Measurements from ENCODE around the gene KCNIP4. TPM values are rescaled to one million over a fixed set of nuclear protein-coding genes. Genes with fewer than 3 reads are reported as not detected.

Gene KCNIP4
- total RNA-seq, 4 donors from 2014 or later, result not detected

GRCh38 chr4:21555083-21555482, 393.5 kb downstream of the KCNIP4 start:
- no peaks in the 10 kb centered on the region for H3K9me3 ChIP-seq
- WGBS, 2 donors, result 50 to 72% methylated on average over 3 of the region's 3 CpGs
- no peak overlapping the region for H3K4me3 ChIP-seq
- H3K36me3 ChIP-seq, result no peaks in the 10 kb centered on the region
- H3K27me3 ChIP-seq, result no peaks in the 10 kb centered on the region
- DNase-seq (ENCODE audit: low spot score in 2 of 2), result no peak
- H3K4me1 ChIP-seq, result no peaks in the 10 kb centered on the region
- H3K27ac ChIP-seq, result no peak overlapping the region
- TF ChIP-seq CTCF (IDR thresholded peaks at IDR 0.05) (no peak), POLR2A (IDR thresholded peaks at IDR 0.05) (no peak), EP300 (IDR thresholded peaks at IDR 0.05) (no peak)

DNA sequence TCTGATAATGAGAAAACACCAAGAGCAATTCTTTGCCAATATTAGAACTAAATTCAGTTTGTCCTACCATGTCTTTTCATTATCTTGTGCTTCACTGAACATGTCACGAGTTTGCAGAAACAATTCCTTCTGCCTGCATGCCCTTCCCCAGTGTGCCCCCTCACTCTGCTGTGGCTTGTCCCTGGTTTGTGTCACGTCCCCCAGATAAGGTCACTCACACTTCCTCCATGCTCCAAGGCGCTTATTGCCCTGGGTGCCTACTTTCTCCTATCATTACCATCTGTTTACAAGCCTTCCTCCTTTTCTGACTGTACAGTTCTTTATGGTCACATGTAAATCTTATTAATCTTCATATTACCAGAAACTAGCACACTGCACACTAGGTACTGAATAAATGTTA, 394.1 kb downstream of the KCNIP4 start:
- Histone ChIP-seq H3K4me3 (no peak overlapping the region), H3K36me3 (no peaks in the 10 kb centered on the region), H3K27me3 (no peaks in the 10 kb centered on the region), H3K4me1 (no peaks in the 10 kb centered on the region), H3K27ac (no peak overlapping the region), H3K9me3 (no peaks in the 10 kb centered on the region)
- 21 to 45% methylated on average over 3 of the region's 3 CpGs for WGBS, 2 donors
- DNase-seq (ENCODE audit: low spot score in 2 of 2), result no peak
- TF ChIP-seq POLR2A (IDR thresholded peaks at IDR 0.05) (no peak), EP300 (IDR thresholded peaks at IDR 0.05) (no peak), CTCF (IDR thresholded peaks at IDR 0.05) (no peak)

- TF ChIP-seq CTCF (IDR thresholded peaks at IDR 0.05), result no peak
- TF ChIP-seq POLR2A (IDR thresholded peaks at IDR 0.05), result no peak
- TF ChIP-seq EP300 (IDR thresholded peaks at IDR 0.05), result no peak
- Histone ChIP-seq H3K27ac (no peak overlapping the region), H3K36me3 (no peaks in the 10 kb centered on the region), H3K4me1 (no peaks in the 10 kb centered on the region), H3K9me3 (no peaks in the 10 kb centered on the region), H3K27me3 (no peaks in the 10 kb centered on the region), H3K4me3 (no peak overlapping the region)
- DNase-seq (ENCODE audit: low spot score in 2 of 2), result no peak
- 30 to 48% methylated on average over 1 of the region's 1 CpG for WGBS, 2 donors
These were observed 394.5 kb downstream of the KCNIP4 start for GRCh38 chr4:21554066-21554465.

- H3K9me3 ChIP-seq, result no peaks in the 10 kb centered on the region
- DNase-seq (ENCODE audit: low spot score in 2 of 2), result no peak
- no peak for TF ChIP-seq EP300 (IDR thresholded peaks at IDR 0.05)
- no peak for TF ChIP-seq POLR2A (IDR thresholded peaks at IDR 0.05)
- TF ChIP-seq CTCF (IDR thresholded peaks at IDR 0.05), result no peak
- H3K27ac ChIP-seq, result no peak overlapping the region
- H3K36me3 ChIP-seq, result no peaks in the 10 kb centered on the region
- no peaks in the 10 kb centered on the region for H3K4me1 ChIP-seq
- H3K4me3 ChIP-seq, result no peak overlapping the region
- WGBS, 2 donors, result 38 to 63% methylated on average over 1 of the region's 1 CpG
- H3K27me3 ChIP-seq, result no peaks in the 10 kb centered on the region
These were observed 396.1 kb downstream of the KCNIP4 start for GRCh38 chr4:21552455-21552854.

DNA sequence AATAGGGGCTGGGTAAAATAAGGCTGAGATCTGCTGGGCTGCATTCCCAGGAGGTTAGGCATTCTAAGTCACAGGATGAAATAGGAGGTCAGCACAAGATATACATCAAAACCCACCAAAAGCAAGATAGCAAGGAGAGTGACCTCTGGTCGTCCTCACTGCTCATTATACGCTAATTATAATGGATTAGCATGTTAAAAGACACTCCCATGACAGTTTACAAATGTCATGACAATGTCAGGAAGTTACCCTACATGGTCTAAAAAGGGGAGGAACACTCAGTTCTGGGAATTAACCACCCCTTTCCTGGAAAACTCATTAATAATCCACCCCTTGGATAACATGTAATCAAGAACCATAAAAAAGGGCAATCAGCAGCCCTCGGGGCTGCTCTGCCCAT, 403.6 kb downstream of the KCNIP4 start:
- Histone ChIP-seq H3K9me3 (no peaks in the 10 kb centered on the region), H3K4me1 (no peaks in the 10 kb centered on the region), H3K4me3 (no peak overlapping the region), H3K27me3 (no peaks in the 10 kb centered on the region), H3K36me3 (no peaks in the 10 kb centered on the region), H3K27ac (no peak overlapping the region)
- TF ChIP-seq EP300 (IDR thresholded peaks at IDR 0.05), result no peak
- TF ChIP-seq CTCF (IDR thresholded peaks at IDR 0.05), result no peak
- no peak for TF ChIP-seq POLR2A (IDR thresholded peaks at IDR 0.05)
- no peak for DNase-seq (ENCODE audit: low spot score in 2 of 2)
- 45 to 53% methylated on average over 3 of the region's 3 CpGs for WGBS, 2 donors

Measured in tibial nerve (tissue), 4 donors.